ENCODE measurements around the gene ARHGEF10L.

The ARHGEF10L gene

GRCh38 chr1:17595602-17595925 lies 56.1 kb downstream of the ARHGEF10L start:
- no peak for FAIRE-seq

DNA sequence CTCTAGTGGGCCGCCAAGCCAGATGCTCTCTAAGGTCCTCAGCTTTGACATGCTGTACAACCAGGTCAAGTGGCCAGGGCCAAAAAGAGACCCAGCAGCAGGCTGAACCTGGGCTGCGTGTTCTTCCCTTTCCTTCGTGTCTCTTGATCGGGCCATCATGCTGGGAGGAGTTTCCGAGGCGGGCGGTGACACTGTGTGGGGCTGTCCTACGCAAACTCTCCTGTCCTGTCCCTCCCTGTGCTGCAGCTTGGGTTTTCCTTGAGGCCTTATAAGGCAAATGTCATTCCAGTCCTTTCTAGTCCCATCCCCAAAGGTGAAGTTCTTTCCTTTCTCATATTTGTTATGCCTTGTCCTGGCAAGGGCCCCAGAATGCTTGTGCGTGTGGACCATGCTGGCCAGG lies 56.7 kb downstream of the ARHGEF10L start:
- no peak for FAIRE-seq

DNA sequence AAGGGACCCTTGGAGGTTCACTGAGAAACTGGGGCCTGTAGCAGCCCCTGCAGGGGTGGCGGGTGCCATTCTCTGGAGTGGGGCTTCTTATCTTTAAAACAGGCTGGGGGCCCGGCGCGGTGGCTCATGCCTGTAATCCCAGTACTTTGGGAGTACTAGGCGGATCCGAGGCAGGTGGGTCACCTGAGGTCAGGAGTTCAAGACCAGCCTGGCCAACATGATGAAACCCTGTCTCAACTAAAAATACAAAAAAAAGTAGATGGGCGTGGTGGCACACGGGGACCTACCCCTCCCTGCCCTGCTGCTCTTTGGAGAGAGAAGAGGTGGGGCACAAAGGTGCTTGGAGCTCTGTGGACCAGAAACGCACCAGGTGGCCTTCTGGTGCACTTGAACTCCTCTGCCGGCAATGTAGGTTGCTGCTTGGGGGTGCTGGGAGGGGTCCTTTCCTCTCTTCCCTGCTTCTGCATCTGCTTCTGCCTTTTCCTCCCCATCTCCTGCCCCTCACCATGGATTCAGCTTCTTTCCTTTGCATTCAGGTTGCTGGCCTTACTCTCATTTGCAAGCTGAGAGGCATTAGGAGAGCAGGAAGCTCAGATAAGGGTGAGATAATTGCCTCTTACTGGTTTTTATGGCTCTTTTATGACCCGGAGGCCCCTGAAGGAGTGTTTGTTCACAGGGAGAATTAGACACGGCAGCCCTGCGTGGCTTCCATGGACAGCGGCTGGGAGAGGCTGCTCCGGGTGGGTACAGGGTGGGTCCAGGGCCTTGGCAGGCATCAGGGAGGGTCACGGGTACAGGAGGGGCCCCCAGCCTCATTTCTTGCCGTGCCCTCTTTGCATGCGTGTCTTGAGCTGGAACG lies 57.4 kb downstream of the ARHGEF10L start:
- FAIRE-seq = no peak

GRCh38 chr1:17597651-17598050 lies 58.2 kb downstream of the ARHGEF10L start:
- no peak for FAIRE-seq

GRCh38 chr1:17598251-17598650 lies 58.8 kb downstream of the ARHGEF10L start:
- no peak for FAIRE-seq

DNA sequence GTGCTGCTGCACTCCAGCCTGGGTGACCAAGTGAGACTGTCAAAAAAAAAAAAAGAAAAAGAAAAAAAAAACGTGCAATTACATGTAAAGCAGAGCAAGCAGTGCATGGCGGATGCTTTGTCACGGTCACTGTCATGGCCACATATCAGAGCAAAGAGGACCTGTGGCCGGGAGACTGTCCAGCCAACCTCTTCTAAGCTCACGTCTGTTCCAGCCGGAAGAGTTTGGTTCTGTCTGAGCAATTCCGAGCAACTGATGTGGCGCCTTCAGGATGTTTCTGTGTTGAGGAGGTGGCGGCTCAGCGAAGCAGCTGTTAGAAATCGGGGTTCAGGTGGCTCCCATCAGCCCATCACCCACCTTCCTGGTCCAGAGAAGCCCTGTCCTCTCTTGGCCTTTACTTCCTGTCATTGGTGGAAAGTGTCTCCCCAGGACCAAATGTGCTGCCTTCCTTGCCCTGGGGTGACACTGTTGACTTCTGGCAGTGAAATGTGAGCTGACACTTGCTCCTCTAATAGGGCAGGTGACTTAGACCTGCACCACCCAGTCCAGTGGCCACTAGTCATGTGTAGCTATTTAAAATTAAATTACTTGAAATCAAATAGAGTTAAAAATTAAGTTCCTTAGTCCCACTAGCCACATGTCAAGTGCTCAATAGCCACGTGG lies 59.9 kb downstream of the ARHGEF10L start:
- no peak for FAIRE-seq

DNA sequence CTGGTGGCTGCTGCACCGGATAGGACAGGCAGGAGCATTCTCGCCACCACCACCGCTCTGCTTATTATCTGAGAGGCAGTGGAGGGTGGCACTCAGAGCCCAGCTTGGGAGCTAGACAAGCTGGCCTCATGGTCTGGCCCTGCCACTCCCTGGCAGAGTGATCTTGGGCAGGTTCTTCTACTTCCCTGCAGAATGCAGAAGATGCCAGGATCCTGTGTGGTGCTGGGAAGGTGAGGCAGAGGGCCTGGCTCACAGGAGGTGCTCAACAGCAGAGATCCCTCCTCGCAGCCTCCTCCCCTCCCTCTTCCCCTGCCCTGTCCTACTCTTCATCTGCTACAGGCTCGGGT lies 60.4 kb downstream of the ARHGEF10L start:
- FAIRE-seq = no peak

GRCh38 chr1:17600321-17600720 lies 60.8 kb downstream of the ARHGEF10L start:
- no peak for FAIRE-seq

DNA sequence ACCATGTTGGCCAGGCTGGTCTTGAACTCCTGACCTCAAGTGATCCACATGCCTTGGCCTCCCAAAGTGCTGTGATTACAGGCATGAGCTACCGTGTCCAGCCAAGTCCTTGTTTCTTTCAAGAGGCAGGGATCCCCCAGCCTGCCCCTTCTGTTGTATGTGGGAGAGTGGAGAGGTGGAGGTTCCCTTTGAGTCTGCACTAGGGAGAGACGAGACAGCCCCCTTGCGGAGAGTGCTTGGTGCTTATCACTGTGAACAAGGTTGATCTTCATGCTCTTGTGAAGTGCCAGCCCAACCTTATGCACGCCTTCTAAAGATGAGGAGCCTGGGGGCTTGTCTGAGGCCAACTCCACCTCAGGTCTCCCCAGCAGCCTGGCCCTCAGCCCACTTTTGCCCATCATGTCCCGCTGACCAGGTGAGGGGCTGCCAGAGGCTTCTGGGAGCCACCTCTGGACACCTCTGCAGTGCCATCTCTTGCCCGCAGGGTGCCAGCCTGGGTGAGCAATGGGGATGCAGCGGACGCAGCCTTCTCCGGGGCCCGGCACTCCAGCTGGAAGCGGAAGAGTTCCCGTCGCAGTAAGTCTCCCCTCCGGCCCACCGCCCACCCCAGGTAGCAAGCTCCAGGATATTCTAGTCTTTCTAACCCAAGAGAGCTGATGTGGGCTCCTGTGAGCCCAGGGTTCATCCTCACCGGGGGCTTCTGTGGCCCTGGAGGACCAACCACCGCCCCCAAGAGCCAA lies 62.3 kb downstream of the ARHGEF10L start:
- no peak for FAIRE-seq

DNA sequence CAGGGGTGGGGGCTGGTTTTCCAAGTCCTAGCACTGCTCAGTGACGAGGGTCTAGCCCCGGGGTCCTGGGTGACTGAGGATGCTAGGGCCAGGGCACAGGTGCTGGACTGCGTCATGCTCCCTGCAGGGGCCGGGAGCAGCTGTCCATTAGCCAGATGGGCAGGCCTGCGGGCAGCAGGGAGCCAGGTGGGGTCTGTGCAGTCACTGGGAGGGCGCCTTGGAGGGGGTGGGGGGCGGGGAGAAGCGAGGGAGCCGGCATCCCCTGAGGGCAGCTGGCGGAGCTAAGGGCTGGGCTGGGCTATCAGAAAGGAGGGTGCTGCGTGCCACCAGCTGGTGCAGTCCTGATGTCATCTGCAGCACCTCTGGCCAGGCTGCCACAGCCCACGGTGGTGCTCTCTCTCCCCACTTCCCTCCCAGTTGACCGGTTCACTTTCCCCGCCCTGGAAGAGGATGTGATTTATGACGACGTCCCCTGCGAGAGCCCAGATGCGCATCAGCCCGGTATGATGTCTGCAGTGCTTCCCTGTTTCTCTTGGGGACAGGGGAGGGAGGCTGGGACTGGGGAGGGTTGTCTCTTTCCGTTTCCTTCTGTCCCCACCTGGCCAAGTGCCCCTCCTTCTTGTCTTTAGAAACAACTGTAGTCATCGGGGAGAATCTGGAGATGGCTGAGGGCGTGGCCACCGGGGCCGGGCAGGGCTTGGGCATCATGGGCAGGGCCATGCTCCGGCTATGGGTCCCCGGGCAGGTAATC lies 63.8 kb downstream of the ARHGEF10L start:
- FAIRE-seq = no peak

- no peak for FAIRE-seq
Measured at GRCh38 chr1:17605582-17606344, 66.3 kb downstream of the ARHGEF10L start.

- FAIRE-seq = no peak
Measured at GRCh38 chr1:17606826-17607440, 67.4 kb downstream of the ARHGEF10L start.

- FAIRE-seq = no peak
Measured at GRCh38 chr1:17607644-17608581, 68.4 kb downstream of the ARHGEF10L start.

DNA sequence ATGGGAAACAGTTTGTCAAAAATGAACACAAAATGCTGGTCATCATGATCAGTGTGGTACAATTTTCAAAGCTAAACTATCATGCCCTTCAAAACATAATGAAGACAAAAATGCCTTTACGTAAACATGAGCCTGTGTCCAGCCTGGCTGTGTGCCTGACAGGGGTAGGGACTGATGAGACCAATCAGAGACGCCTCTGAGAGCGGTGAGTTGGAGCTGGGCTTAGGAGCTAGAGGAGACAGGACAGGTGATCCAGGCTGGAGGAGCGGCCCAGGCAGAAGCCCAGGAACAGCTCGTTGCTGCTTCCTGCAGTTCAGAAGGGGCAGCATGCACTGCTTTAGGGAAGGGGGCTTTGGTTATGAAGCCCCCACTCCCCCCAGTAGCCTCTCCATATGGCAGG lies 70.0 kb downstream of the ARHGEF10L start:
- FAIRE-seq = no peak

DNA sequence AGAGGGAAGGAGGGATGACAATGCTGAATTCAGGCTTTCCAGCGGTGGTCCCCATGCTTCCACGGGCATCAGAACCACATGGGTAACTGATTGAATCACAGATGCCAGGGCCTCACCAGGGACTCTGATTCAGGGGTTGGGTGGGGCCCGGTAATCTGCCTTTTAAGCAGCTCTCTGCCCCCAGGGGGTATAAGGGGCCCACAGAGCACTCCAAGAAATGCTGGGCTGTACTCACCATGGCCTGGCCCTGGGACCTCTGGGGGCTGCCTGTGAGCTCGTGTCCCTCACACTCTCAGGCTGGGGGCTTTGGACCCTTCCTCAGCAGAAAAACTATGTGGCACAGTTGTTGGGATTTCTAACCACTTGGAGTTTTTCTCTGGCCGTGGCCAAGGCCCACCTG lies 70.6 kb downstream of the ARHGEF10L start:
- no peak for FAIRE-seq

- FAIRE-seq = no peak
Measured at GRCh38 chr1:17610713-17611112, 71.2 kb downstream of the ARHGEF10L start.

GRCh38 chr1:17611991-17612390 lies 72.5 kb downstream of the ARHGEF10L start:
- no peak for FAIRE-seq

DNA sequence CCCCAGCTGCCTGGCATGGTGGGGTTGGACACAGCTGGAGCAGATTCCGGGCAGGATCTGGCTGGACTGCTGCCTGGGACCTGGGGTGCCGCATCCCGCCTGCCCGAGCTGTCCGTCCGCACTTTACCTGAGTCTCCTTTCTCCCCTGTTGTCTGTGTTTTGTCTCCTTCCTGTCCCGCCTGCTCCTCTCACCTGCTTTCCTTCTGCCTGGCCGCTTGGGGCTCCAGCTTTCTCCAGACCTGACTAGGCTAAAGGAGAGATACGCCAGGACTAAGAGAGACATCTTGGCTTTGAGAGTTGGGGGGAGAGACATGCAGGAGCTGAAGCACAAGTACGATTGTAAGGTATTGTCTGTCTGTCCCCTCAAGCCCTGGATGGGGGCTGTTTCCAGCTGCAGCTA lies 73.3 kb downstream of the ARHGEF10L start:
- FAIRE-seq = no peak

GRCh38 chr1:17614586-17614985 lies 75.1 kb downstream of the ARHGEF10L start:
- FAIRE-seq = no peak

- no peak for FAIRE-seq
Measured at GRCh38 chr1:17615157-17615556, 75.7 kb downstream of the ARHGEF10L start.

GRCh38 chr1:17615959-17616358 lies 76.5 kb downstream of the ARHGEF10L start:
- no peak for FAIRE-seq
